BLaER1 treated with 17β-estradiol and CSF1 and Interleukin-3, amounts not matched to agents 10 nM and 100 nM (cell line): Measurements from ENCODE around the gene SPPL2B.
"Not testable (repeated sequence)": the region's sequence is repeated elsewhere in the genome, so short reads cannot be mapped to it uniquely, and the experiment has no call there.

ENCODE experiments used
- H3K27ac ChIP-seq, 11 experiments: shearing (Covaris generic); formaldehyde crosslinking; 2 replicates each; pipeline ENCODE4 v1.8.1; 2022
- H3K27me3 ChIP-seq, 11 experiments: shearing (Covaris generic); formaldehyde crosslinking; 2 replicates each; pipeline ENCODE4 v1.8.1; 2022
- H3K36me3 ChIP-seq, 11 experiments: shearing (Covaris generic); formaldehyde crosslinking; 2 replicates each; pipeline ENCODE4 v1.8.1; 2022
- H3K4me1 ChIP-seq, 10 experiments: shearing (Covaris generic); formaldehyde crosslinking; 2 replicates each; pipeline ENCODE4 v1.8.1; 2022
- H3K4me2 ChIP-seq, 11 experiments: shearing (Covaris generic); formaldehyde crosslinking; 2 replicates each; pipeline ENCODE4 v1.8.1; 2022
- H3K4me3 ChIP-seq, 10 experiments: shearing (Covaris generic); formaldehyde crosslinking; 2 replicates each; pipeline ENCODE4 v1.8.1; 2022
- H3K9ac ChIP-seq, 11 experiments: shearing (Covaris generic); formaldehyde crosslinking; 2 replicates each; pipeline ENCODE4 v1.8.1; 2022
- H3K9me3 ChIP-seq, 11 experiments: shearing (Covaris generic); formaldehyde crosslinking; replicated peaks in 1 of 11; 2 replicates each; pipeline ENCODE4 v1.8.1; 2022
- H4K20me1 ChIP-seq, 11 experiments: shearing (Covaris generic); formaldehyde crosslinking; 2 replicates each; pipeline ENCODE4 v1.8.1; 2022
- Cebpa-rat ChIP-seq, 11 experiments: shearing (Covaris generic); IDR thresholded peaks; 2 replicates each; pipeline ENCODE4 v1.8.1; 2022

SPPL2B gene

GRCh38 chr19:2381148-2381820 lies 52.8 kb downstream of the SPPL2B start:
- Histone ChIP-seq H3K4me2 (peak overlapping the region in 6 of 11 experiments; percentile 18 to 30 (median 22); a peak in 6 of 22 replicates), H3K36me3 (no peaks in the 10 kb centered on the region), H3K9me3 (peaks cover 28 to 36% (median 34%) of the 10 kb centered on the region in 11 experiments), H4K20me1 (no peaks in the 10 kb centered on the region; a peak in 1 of 22 replicates), H3K4me1 (peaks cover 14 to 42% (median 27%) of the 10 kb centered on the region in 10 experiments), H3K27me3 (no peaks in the 10 kb centered on the region), H3K9ac (no peak overlapping the region), H3K27ac (no peak overlapping the region), H3K4me3 (no peak overlapping the region)
- TF ChIP-seq Cebpa-rat (IDR thresholded peaks at IDR 0.05) = no peak

GRCh38 chr19:2382530-2383222 lies 54.2 kb downstream of the SPPL2B start:
- Histone ChIP-seq H3K4me1 (peaks cover 14 to 40% (median 26%) of the 10 kb centered on the region in 10 experiments), H3K9ac (no peak overlapping the region)
- no peak for TF ChIP-seq Cebpa-rat (IDR thresholded peaks at IDR 0.05)

GRCh38 chr19:2385053-2385721 lies 56.7 kb downstream of the SPPL2B start:
- peak overlapping the region in 6 of 11 experiments; percentile 0 to 85 (median 38); a peak in 8 of 22 replicates for H3K4me2 ChIP-seq
- H4K20me1 ChIP-seq = no peaks in the 10 kb centered on the region; a peak in 1 of 22 replicates
- no peak overlapping the region for H3K9ac ChIP-seq
- H3K36me3 ChIP-seq = no peaks in the 10 kb centered on the region
- H3K9me3 ChIP-seq = peaks cover 8 to 10% (median 10%) of the 10 kb centered on the region in 11 experiments
- H3K4me1 ChIP-seq = peaks cover 14 to 40% (median 27%) of the 10 kb centered on the region in 10 experiments
- H3K27me3 ChIP-seq = peaks cover 0 to 11% (median 0%) of the 10 kb centered on the region in 11 experiments; a peak in 1 of 22 replicates
- no peak overlapping the region for H3K4me3 ChIP-seq
- no peak for TF ChIP-seq Cebpa-rat (IDR thresholded peaks at IDR 0.05)
- no peak overlapping the region for H3K27ac ChIP-seq

More at GRCh38 chr19:2382530-2383222, 54.2 kb downstream of the SPPL2B start:
- no peaks in the 10 kb centered on the region; a peak in 1 of 22 replicates for H4K20me1 ChIP-seq
- H3K36me3 ChIP-seq = no peaks in the 10 kb centered on the region
- no peak overlapping the region for H3K4me3 ChIP-seq
- H3K27me3 ChIP-seq = 0 out of 22 replicates have a peak, but pooled peaks cover 0 to 3% (median 0%) of the 10 kb centered on the region in 11 experiments
- H3K4me2 ChIP-seq = peak overlapping the region in 7 of 11 experiments; percentile 66 to 85 (median 79); a peak in 6 of 22 replicates
- peaks cover 28 to 35% (median 34%) of the 10 kb centered on the region in 11 experiments for H3K9me3 ChIP-seq
- H3K27ac ChIP-seq = no peak overlapping the region

GRCh38 chr19:2387367-2388288 lies 59.1 kb downstream of the SPPL2B start:
- TF ChIP-seq Cebpa-rat (IDR thresholded peaks at IDR 0.05) = no peak
- Histone ChIP-seq H3K27me3 (peaks cover 0 to 11% (median 0%) of the 10 kb centered on the region in 11 experiments; a peak in 1 of 22 replicates), H3K27ac (no peak overlapping the region)

GRCh38 chr19:2389594-2389993 lies 61.1 kb downstream of the SPPL2B start:
- Histone ChIP-seq H3K4me2 (no peak overlapping the region), H3K27ac (no peak overlapping the region), H3K4me3 (no peak overlapping the region), H3K9me3 (peaks cover 0 to 11% (median 8%) of the 10 kb centered on the region in 11 experiments; a peak in 9 of 22 replicates), H3K36me3 (no peaks in the 10 kb centered on the region), H4K20me1 (no peaks in the 10 kb centered on the region), H3K9ac (no peak overlapping the region), H3K27me3 (peaks cover 0 to 11% (median 0%) of the 10 kb centered on the region in 11 experiments; a peak in 1 of 22 replicates), H3K4me1 (peaks cover 13 to 35% (median 30%) of the 10 kb centered on the region in 10 experiments)
- no peak for TF ChIP-seq Cebpa-rat (IDR thresholded peaks at IDR 0.05)

More at GRCh38 chr19:2387367-2388288, 59.1 kb downstream of the SPPL2B start:
- 0 out of 22 replicates have a peak overlapping the region, but pooled peaks of 1 of the 11 experiments have one; percentile 3 for H3K4me2 ChIP-seq
- peak overlapping the region in 1 of 11 experiments; percentile 33; a peak in 1 of 22 replicates for H3K9ac ChIP-seq
- peaks cover 19 to 37% (median 31%) of the 10 kb centered on the region in 10 experiments for H3K4me1 ChIP-seq
- 0 out of 22 replicates have a peak, but pooled peaks cover 0 to under 1% (median 0%) of the 10 kb centered on the region in 11 experiments for H3K9me3 ChIP-seq
- no peaks in the 10 kb centered on the region; a peak in 1 of 22 replicates for H4K20me1 ChIP-seq
- no peak overlapping the region for H3K4me3 ChIP-seq
- no peaks in the 10 kb centered on the region for H3K36me3 ChIP-seq

- Histone ChIP-seq H3K4me3 (no peak overlapping the region), H3K27ac (no peak overlapping the region), H3K4me2 (0 out of 22 replicates have a peak overlapping the region, but pooled peaks of 2 of the 11 experiments have one; percentile 3 to 25), H3K27me3 (peaks cover 0 to 11% (median 0%) of the 10 kb centered on the region in 11 experiments; a peak in 1 of 22 replicates), H3K9ac (no peak overlapping the region), H4K20me1 (no peaks in the 10 kb centered on the region), H3K9me3 (peaks cover 0 to 11% (median 8%) of the 10 kb centered on the region in 11 experiments; a peak in 9 of 22 replicates), H3K4me1 (peaks cover 18 to 44% (median 35%) of the 10 kb centered on the region in 10 experiments), H3K36me3 (no peaks in the 10 kb centered on the region)
- no peak for TF ChIP-seq Cebpa-rat (IDR thresholded peaks at IDR 0.05)
Measured at GRCh38 chr19:2391118-2391725, 62.7 kb downstream of the SPPL2B start.

GRCh38 chr19:2392366-2392765 lies 63.9 kb downstream of the SPPL2B start:
- H3K4me2 ChIP-seq = no peak overlapping the region

GRCh38 chr19:2392899-2393298 lies 64.4 kb downstream of the SPPL2B start:
- peaks cover 0 to 11% (median 8%) of the 10 kb centered on the region in 11 experiments; a peak in 9 of 22 replicates for H3K9me3 ChIP-seq
- not testable (repeated sequence) for H3K4me3 ChIP-seq, H3K27ac ChIP-seq, H3K9ac ChIP-seq, H3K27me3 ChIP-seq, H3K36me3 ChIP-seq, H4K20me1 ChIP-seq
- peaks cover 18 to 45% (median 35%) of the 10 kb centered on the region in 10 experiments for H3K4me1 ChIP-seq
- H3K4me2 ChIP-seq = peak overlapping the region in 3 of 11 experiments; percentile 36 to 74 (median 73); a peak in 4 of 22 replicates

More at GRCh38 chr19:2392366-2392765, 63.9 kb downstream of the SPPL2B start:
- H3K4me1 ChIP-seq = peaks cover 18 to 45% (median 35%) of the 10 kb centered on the region in 10 experiments
- H3K4me3 ChIP-seq = no peak overlapping the region
- H3K9me3 ChIP-seq = peaks cover 0 to 11% (median 8%) of the 10 kb centered on the region in 11 experiments; a peak in 9 of 22 replicates
- no peak overlapping the region for H3K27ac ChIP-seq
- H4K20me1 ChIP-seq = no peaks in the 10 kb centered on the region
- H3K27me3 ChIP-seq = peaks cover 0 to 11% (median 0%) of the 10 kb centered on the region in 11 experiments; a peak in 1 of 22 replicates
- no peak overlapping the region for H3K9ac ChIP-seq
- TF ChIP-seq Cebpa-rat (IDR thresholded peaks at IDR 0.05) = no peak
- H3K36me3 ChIP-seq = no peaks in the 10 kb centered on the region
